Measurements from ENCODE around the gene TM4SF1. TPM values are rescaled to one million over a fixed set of nuclear protein-coding genes. Genes with fewer than 3 reads are reported as not detected.

The TM4SF1 gene
- total RNA-seq, 1 donor from 2014 or later, result 0.29 TPM

Other genes with a start within 250 kb of the TM4SF1 start
- 19.1 and 20.9 TPM in 2 replicates for gene HPS3, start 248.0 kb downstream of the TM4SF1 start, total RNA-seq
- gene CP, start 155.8 kb downstream of the TM4SF1 start, total RNA-seq, result not detected in 2 replicates
- gene TM4SF18, start 44.0 kb downstream of the TM4SF1 start, total RNA-seq, result not detected in 2 replicates
- gene TM4SF4, start 97.0 kb upstream of the TM4SF1 start, total RNA-seq, result not detected in 2 replicates